Putamen (tissue), 1 donor: ENCODE results near the gene LRRC75A.
"Not testable (repeated sequence)": the region's sequence is repeated elsewhere in the genome, so short reads cannot be mapped to it uniquely, and the experiment has no call there.

Source experiments
- DNase-seq: peaks from one replicate; pipeline ENCODE4 v3.0.0-alpha.2; 2016; ENCODE audit warnings: low spot score

LRRC75A gene

GRCh38 chr17:16472539-16472938, 19.5 kb downstream of the LRRC75A start:
- no peak for DNase-seq

DNA sequence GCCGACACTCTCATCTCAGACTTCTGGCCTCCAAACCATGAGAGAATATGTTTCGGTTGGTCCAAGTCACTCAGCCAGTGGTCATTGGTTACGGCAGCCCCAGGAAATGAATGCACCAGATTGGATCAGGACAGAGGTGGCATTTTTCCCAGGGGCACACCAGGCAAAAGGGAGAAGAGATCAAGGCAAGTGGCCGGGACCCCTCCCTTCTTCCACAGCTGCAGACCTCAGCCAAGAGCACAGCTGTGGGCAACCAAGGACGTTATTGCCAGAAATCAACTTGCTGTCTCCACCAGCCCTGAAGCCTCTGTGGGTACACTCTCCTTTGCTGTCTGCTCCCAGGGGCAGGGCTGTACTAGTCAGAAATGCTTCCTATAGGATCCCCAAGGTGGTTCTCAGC, 20.7 kb downstream of the LRRC75A start:
- no peak for DNase-seq

DNA sequence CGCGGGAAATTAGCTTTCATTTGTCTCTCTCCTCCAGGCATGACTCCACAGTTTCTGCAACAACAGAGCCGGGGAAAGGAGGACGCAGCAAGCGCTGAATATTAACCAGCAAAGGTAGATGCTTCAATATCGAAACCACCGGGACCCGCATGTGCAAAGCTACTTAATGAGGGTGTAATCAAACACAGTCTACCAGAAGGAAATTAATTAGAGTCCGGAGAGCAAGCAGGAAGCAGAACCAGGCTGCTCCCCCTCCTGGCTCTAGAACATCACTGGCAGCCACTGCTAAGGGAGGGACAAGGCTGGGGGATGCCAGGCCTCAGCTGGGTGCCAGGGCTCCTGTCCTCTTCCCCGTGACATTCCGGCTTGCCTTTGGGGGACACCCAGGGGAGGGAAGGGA, 21.7 kb downstream of the LRRC75A start:
- no peak for DNase-seq

GRCh38 chr17:16468428-16468992, 23.5 kb downstream of the LRRC75A start:
- no peak for DNase-seq

GRCh38 chr17:16467886-16468285, 24.1 kb downstream of the LRRC75A start:
- no peak for DNase-seq

DNA sequence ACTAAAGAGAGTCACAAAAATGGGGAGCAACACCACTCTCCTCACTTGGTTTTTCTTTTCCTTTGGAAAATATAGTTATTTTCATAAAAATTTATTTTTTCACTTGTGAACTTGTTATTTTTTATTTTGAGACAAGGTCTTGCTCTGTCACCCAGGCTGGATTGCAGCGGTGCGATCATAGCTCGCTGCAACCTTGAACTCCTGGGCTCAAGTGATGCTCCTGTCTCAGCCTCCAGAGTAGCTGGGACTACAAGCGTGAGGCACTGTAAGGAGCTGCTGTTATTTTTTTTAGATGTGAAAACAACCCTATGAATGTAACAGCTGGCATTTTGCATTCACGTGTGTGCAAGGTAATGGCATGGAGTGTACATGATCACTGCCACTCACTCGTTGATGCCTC, 24.9 kb downstream of the LRRC75A start:
- no peak for DNase-seq

GRCh38 chr17:16466407-16466806, 25.6 kb downstream of the LRRC75A start:
- no peak for DNase-seq

DNA sequence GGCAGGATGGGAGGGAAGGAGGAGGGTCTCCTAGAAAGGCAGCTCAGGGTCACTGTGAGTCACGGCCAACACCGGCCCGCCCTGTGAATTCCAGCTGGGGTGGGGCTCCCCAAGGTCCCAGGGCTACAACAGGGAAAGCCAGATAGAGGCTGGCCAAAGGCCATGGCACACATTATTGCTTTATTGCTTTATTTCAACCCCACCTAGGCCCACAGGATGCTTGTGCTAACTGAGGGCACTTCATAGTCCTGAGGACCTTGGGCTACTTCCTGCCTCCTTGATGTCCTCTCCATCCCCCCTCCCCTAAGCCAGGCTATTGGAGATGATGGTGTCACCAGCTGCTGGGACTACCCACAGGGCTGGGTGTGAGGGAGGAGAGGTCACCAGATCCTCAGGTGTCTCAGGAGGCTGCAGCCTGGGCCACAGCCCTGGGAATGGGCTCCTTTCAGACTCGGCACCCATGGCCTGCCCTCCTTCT, 26.1 kb downstream of the LRRC75A start:
- DNase-seq = no peak

GRCh38 chr17:16465052-16465312, 27.0 kb downstream of the LRRC75A start:
- DNase-seq = no peak

DNA sequence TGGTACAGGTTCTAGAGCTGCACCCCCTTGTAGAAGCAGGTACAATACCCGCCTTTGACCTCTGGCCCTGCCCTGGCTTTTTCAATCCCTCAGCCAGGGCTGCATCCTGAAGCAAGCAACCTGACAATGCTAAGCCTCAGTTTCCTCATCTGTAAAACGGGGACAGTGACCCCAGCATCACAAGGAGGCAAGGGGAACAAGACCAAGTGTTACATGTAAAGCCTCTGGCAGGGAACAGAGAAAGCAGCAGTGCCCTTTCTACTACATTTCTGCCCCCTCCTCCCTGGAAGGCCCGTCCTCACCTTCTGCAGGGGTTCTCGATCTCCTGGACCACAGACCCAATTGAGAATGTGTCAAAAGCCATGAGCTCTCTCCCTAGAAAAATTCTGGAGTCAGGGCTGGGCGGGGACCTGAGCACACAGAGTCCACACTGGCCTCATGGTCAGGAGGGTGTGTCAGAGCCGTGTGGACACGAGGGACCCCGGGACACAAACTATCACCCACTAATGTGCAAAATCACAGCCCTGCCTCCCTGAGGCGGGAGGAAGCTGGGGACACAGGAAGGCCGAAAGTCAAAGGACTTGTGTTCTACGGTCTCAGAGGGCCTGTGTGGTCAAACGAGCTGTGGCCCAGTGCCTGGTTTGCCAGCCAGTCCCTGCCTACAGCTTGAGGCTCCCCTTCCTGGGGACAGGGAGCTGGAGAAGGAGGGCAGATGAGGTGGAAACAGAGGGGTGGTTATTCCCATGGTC, 27.5 kb downstream of the LRRC75A start:
- no peak for DNase-seq

- DNase-seq = no peak
Observed at GRCh38 chr17:16463358-16464302, 28.4 kb downstream of the LRRC75A start.

GRCh38 chr17:16462070-16462864, 29.7 kb downstream of the LRRC75A start:
- DNase-seq = no peak

GRCh38 chr17:16461606-16461866, 30.5 kb downstream of the LRRC75A start:
- no peak for DNase-seq

DNA sequence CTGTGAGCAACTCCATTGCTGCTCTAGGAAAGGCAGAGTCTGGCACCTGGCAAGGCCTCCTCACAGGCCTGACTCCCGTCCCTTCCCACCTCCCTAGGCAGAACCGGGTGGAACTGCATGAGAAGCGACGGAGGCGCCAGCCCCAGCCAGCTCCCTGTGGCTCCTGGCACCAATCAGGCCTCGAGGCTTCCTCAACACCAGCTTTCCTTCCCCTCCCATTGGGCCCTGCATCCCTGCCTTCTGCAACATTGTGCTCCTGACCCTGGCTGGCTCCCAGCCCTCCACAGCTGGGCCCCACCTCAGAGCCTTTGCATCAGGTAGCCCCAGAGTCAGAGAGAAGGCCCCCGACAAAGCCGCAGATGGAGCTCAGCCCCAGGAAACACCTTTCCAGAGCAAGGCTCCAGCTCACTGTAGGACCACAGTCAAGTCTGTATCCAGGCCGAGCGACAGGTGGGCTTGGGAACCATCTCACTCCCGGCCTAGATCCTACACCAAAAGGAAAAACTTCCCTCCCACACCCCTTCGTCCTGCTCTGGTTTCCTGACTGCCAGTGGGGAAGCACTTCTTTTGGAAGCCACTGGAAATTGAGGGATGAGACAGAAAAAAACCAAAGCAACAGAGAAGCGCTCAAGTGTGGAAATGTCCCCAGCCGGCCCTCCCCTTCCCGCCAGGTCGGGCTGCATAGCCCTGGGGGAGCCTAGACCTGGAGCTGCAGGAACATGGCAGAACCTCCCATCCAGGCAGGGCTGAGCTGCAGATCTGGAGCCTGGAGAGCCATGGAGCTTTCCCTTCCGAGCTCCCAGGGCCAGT, 31.0 kb downstream of the LRRC75A start:
- DNase-seq = no peak

DNA sequence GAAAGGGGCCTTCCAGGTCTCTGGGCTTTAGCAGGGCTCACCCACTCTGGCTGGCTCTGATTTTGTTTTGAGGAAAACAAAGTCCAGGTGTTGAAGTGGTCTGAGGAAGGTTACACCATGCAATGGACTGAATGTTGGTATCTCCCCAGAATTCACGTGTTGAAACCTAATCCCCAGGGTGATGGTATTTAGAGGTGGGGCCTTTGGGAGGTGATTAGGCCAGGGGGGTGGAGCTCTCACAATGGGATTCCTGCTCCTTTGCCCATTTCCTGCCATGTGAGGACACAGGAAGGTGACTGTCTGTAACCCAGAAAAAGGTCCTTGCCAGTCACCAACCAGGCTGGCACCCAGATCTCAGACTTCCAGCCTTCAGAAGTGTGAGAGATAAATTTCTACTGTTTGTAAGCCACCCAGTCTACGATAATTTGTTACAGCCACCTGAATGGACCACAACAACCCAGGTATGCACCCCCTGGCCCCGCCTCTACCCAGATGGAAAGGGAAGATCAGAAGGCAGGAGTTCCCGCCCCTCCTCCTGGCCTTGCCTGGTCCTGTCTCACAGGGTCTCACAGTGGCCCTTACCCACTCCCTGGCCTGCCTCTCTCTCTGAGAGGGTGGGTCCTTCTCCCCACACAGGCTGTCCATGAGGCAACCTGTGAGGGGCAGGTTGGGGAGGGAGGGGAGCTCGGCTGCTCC, 32.0 kb downstream of the LRRC75A start:
- DNase-seq = no peak

DNA sequence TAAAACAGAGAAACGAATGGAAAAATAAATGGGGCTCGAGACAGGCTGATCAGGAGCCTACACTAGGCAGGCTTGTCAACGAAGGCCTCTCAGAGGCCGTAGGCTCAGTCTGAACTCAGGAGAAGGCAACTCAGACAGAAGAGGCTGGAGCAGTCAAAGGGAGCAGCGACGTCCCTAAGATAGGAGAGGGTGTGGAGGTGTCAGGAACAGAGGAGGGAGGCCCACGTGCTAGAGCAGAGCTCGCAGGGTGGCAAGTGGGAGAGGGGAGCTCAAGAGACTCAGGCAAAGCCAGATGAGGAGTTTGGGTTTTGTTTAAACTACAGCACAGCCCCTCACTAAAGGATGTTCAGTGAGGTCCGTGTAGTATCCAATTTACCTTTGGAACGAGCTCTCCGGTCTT, 32.7 kb downstream of the LRRC75A start:
- no peak for DNase-seq

DNA sequence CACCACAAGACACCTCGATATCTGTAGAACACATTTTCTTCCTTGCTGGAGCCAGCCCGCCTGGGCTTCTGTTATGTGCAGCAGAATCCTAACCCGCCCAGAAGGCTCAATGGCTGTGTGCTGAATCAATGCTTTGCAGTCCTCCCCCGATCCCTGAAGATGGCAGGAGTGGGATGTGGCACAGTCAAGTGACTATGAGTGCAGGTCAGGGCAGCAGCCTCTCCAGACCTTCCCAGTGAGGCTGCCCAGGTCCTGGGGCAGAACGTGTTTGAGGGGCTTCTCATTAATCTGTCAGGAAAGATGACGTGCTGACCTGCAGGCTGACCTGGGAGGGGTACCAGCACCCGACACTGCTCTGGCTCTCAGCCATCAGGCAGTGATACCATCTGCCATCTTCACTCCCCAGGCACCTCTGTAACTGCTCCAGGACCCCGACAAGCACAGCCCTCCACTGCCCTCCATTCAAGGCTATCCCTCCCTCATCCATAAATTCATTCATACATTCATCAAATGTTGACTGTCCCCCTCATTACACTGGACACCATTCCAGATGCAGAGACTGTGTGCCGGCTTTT, 35.2 kb downstream of the LRRC75A start:
- peak; percentile 57 for DNase-seq

DNA sequence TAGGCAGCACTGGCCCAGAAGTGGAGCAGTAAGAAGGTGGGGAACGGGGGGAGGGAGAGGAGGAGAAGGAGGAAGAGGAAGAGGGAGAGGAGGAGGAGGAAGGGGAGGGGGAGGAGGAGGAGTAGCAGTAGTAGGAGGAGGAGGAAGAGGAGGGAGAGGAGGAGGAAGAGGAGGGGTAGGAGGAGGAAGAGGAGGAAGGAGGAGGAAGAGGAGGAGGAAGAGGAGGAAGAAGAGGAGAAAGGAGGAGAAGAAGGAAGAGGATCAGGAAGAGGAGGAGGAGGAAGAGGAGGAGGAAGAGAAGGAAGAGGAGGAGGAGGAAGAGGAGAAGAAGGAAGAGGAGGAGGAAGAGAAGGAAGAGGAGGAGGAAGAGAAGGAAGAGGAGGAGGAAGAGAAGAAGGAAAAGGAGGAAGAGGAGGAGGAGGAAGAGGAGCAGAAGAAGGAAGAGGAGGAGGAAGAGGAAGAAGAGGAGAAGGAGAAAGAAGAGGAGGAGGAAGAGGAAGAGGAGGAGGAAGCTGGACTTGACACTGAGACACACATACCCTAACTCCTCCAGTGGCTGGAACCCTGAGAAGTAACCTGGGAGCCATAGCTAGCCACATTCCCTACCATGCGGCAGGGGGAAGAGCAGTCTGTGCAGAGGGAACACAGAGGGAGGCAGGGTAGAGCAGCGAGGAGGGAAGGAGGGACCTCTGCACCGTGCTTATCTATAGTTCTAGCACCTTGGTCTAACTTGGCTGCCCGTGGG, 35.8 kb downstream of the LRRC75A start:
- DNase-seq = no peak

GRCh38 chr17:16453493-16453851, 38.5 kb downstream of the LRRC75A start:
- DNase-seq = no peak

DNA sequence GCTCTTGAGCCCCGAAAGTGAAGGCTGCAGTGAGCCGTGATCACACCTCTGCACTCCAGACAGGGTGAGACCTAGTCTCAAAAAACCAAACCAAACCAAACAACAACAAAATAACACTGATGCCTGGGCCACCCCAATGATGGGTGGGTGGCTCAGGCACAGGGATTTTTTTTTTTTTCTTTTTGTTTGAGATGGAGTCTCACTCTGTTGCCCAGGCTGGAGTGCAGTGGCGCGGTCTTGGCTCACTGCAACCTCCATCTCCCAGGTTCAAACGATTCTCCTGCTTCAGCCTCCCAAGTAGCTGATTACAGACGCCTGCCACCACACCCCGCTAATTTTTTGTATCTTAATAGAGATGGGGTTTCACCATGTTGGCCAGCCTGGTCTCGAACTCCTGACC, 39.7 kb downstream of the LRRC75A start:
- not testable (repeated sequence) for DNase-seq
